Transverse colon (tissue), 4 donors: ENCODE results near the gene HDLBP. TPM values are rescaled to one million over a fixed set of nuclear protein-coding genes. Genes with fewer than 3 reads are reported as not detected.

Experiments used
- DNase-seq: peaks from one replicate; pipeline ENCODE4 v3.0.0-alpha.2; 2019
- H3K27ac ChIP-seq, 4 donors: fragments of 200-600 bp; sonication (generic); 2 replicates each; pipeline ENCODE4 v1.5.1; 2016 to 2018; ENCODE audit warnings: inconsistent platforms in 4 of 4
- H3K27me3 ChIP-seq: fragments of 200-600 bp; sonication (generic); 2 replicates; pipeline ENCODE4 v1.5.1; 2017; ENCODE audit warnings: inconsistent platforms
- H3K36me3 ChIP-seq, 4 donors: fragments of 200-600 bp; sonication (generic); 2 replicates each; pipeline ENCODE4 v1.5.1; 2017 to 2019; ENCODE audit warnings: inconsistent platforms in 4 of 4
- H3K4me1 ChIP-seq, 4 donors: fragments of 200-600 bp; sonication (generic); 2 replicates each; pipeline ENCODE4 v1.5.1; 2017 to 2020; ENCODE audit warnings: inconsistent platforms in 4 of 4
- H3K4me3 ChIP-seq, 4 donors: fragments of 200-600 bp; sonication (generic); 1 replicate in 1 of 4; 2 replicates in 3 of 4; pipeline versions ENCODE4 v1.5.1 to v1.6.1; 2017 to 2019; ENCODE audit warnings: inconsistent platforms in 4 of 4
- H3K9me3 ChIP-seq, 2 donors: fragments of 200-600 bp; sonication (generic); 2 replicates each; pipeline ENCODE4 v1.5.1; 2017 to 2019; ENCODE audit warnings: inconsistent platforms in 2 of 2
- EP300 ChIP-seq: sonication (generic); formaldehyde crosslinking; IDR thresholded peaks from one replicate; pipeline ENCODE4 v1.6.1; 2017; ENCODE audit warnings: antibody characterized with exemption, low read depth
- POLR2A ChIP-seq: fragments of 450-650 bp; IDR thresholded peaks from one replicate; pipeline ENCODE4 v1.6.1; 2016; ENCODE audit warnings: antibody characterized with exemption, mild to moderate bottlenecking, moderate library complexity
- POLR2AphosphoS5 ChIP-seq, 3 donors: sonication (generic); formaldehyde crosslinking; IDR thresholded peaks; one replicate each; pipeline ENCODE4 v1.6.1; 2016; ENCODE audit warnings: antibody characterized with exemption in 3 of 3
- WGBS, 2 donors: methylation state at CpG; one replicate each; pipeline ENCODE4 v1.1.5; 2018; ENCODE audit warnings: low coverage in 1 of 2; 5-methylcytosine and 5-hydroxymethylcytosine counted together
- in situ Hi-C, 4 donors: fragments of 200-750 bp; cut with MboI; loops; one replicate each; pipeline versions ENCODE4 v1.15.0 to v1.15.1; 2017; ENCODE audit warnings: low sequenced_read_pairs in 3 of 4, low pct_ligation_motif_present in 1 of 4, low pct_unique_long_range_greater_than_20kb in 1 of 4
- intact Hi-C: fragments of 100-400 bp; cut with DNase I; formaldehyde crosslinking; loops from one replicate; pipeline ENCODE4 v1.15.1; 2023; ENCODE audit warnings: low total_unique reads
- total RNA-seq, 4 donors: library from RNA; depleted of rRNA; stranded (reverse); fragments of >200 nt; gene quantifications; one replicate each; pipeline ENCODE4 v1.1.0, GENCODE V29; 2016
- TF ChIP-seq, protein P1 (sequence below), 5 experiments: fragments of 200-600 bp in 3 of 5; fragments of 450-650 bp in 2 of 5; sonication (generic) in 3 of 5; IDR thresholded peaks; 1 replicate in 2 of 5; 2 replicates in 3 of 5; pipeline ENCODE4 v1.5.1; 2016 to 2017; ENCODE audit warnings: antibody characterized with exemption in 5 of 5, inconsistent platforms in 3 of 5, mild to moderate bottlenecking in 2 of 5, moderate library complexity in 1 of 5

HDLBP gene
- total RNA-seq, 4 donors from 2014 or later, result 168 to 1,885 (median 314) TPM

DNA sequence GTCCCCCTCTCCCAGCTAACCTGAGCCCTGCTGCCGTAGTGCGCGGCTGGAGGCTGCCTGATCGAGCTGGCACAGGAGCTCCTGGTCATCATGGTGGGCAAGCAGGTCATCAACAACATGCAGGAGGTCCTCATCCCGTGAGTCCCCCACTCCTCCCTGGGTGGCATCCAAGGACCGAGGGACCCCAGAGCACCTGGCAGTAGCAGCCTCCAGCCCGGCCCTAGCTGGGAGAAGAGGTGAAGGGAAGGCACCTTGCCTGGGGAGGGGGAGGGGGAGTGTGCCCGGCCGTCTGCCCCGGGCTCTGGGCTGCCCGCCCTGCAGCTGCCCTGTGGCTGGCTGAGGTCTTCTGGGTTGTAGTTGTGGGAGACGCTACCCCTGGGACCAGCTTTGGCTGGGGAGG is 100.7 kb downstream of the HDLBP start:
- DNase-seq, result no peak
- in situ Hi-C loops, result no loop called here

GRCh38 chr2:241214209-241214608 is 101.3 kb downstream of the HDLBP start:
- TF ChIP-seq POLR2AphosphoS5 (IDR thresholded peaks at IDR 0.05), result no peak
- no peak for TF ChIP-seq EP300
- TF ChIP-seq, protein P1, sequence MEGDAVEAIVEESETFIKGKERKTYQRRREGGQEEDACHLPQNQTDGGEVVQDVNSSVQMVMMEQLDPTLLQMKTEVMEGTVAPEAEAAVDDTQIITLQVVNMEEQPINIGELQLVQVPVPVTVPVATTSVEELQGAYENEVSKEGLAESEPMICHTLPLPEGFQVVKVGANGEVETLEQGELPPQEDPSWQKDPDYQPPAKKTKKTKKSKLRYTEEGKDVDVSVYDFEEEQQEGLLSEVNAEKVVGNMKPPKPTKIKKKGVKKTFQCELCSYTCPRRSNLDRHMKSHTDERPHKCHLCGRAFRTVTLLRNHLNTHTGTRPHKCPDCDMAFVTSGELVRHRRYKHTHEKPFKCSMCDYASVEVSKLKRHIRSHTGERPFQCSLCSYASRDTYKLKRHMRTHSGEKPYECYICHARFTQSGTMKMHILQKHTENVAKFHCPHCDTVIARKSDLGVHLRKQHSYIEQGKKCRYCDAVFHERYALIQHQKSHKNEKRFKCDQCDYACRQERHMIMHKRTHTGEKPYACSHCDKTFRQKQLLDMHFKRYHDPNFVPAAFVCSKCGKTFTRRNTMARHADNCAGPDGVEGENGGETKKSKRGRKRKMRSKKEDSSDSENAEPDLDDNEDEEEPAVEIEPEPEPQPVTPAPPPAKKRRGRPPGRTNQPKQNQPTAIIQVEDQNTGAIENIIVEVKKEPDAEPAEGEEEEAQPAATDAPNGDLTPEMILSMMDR (IDR thresholded peaks at IDR 0.05), result no peak
- no peak for TF ChIP-seq POLR2A
- H3K36me3 ChIP-seq, result no peaks in the 10 kb centered on the region
- no peak overlapping the region for H3K27ac ChIP-seq
- 67% methylated on average over 9 of the region's 10 CpGs; no CpG with 5 or more reads in 1 of the 2 donors for WGBS, 2 donors
- intact Hi-C loops (no loop called here), in situ Hi-C loops (no loop called here)
- DNase-seq, result no peak
- no peaks in the 10 kb centered on the region for H3K9me3 ChIP-seq
- H3K4me1 ChIP-seq, result peaks cover 7 to 18% (median 10%) of the 10 kb centered on the region in 4 donors
- no peak overlapping the region for H3K4me3 ChIP-seq
- H3K27me3 ChIP-seq, result no peaks in the 10 kb centered on the region

More for the DNA sequence above, 100.7 kb downstream of the HDLBP start:
- Histone ChIP-seq H3K4me1 (peaks cover 7 to 18% (median 11%) of the 10 kb centered on the region in 4 donors), H3K27me3 (no peaks in the 10 kb centered on the region), H3K4me3 (no peak overlapping the region), H3K9me3 (no peaks in the 10 kb centered on the region), H3K36me3 (no peaks in the 10 kb centered on the region), H3K27ac (no peak overlapping the region)
- intact Hi-C loops, result no loop called here
- no peak for TF ChIP-seq POLR2A
- TF ChIP-seq EP300, result no peak
- 82% methylated on average over 12 of the region's 12 CpGs; no CpG with 5 or more reads in 1 of the 2 donors for WGBS, 2 donors

DNA sequence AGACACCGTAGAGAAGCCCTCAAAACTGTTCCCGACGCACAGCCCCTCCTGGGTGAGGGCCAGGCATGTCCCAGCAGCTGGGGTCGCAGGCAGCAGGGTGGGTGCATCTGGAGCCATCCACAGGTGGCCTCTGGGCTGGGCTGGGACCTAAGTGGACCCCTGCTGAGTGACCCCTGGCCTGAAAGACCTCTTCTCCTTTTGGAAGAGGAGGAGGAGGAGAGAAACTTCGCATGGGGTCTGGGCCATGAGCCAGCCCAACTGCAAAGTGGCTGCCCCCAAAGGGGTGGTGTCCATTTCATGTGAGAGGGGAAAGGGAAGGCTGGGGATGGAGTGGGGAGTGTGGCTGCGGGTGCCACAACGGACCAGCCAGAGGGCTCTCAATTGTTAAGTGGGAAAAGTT is 101.9 kb downstream of the HDLBP start:
- H3K36me3 ChIP-seq, result no peaks in the 10 kb centered on the region
- TF ChIP-seq POLR2AphosphoS5 (IDR thresholded peaks at IDR 0.05), result no peak
- TF ChIP-seq, protein P1 (IDR thresholded peaks at IDR 0.05), result no peak
- TF ChIP-seq POLR2A, result no peak
- TF ChIP-seq EP300, result no peak
- H3K4me3 ChIP-seq, result no peak overlapping the region
- DNase-seq, result no peak
- peaks cover 2 to 12% (median 4%) of the 10 kb centered on the region in 4 donors for H3K4me1 ChIP-seq
- no peak overlapping the region for H3K27ac ChIP-seq
- intact Hi-C loops (no loop called here), in situ Hi-C loops (no loop called here)
- H3K9me3 ChIP-seq, result no peaks in the 10 kb centered on the region
- no peaks in the 10 kb centered on the region for H3K27me3 ChIP-seq
- WGBS, 2 donors, result 65% methylated on average over 7 of the region's 7 CpGs; no CpG with 5 or more reads in 1 of the 2 donors

DNA sequence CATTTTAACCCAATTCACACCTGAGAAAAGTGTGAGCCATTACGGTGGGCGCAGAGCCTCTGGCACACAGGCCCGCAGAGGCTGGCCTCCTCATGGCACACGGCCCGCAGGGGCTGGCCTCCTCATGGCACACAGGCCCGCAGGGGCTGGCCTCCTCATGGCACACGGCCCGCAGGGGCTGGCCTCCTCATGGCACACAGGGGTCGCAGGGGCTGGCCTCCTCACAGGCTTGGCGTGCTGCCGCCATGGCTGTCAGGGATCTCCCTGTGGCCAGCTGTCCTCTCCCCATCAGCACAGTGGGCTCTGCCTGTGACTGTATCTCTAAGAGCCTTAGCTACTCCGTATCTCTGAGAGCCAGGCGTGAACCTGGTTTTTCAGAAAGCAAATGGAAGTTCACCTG is 102.4 kb downstream of the HDLBP start:
- H3K27ac ChIP-seq, result no peak overlapping the region
- DNase-seq, result no peak
- H3K9me3 ChIP-seq, result no peaks in the 10 kb centered on the region
- TF ChIP-seq, protein P1 (IDR thresholded peaks at IDR 0.05), result no peak
- TF ChIP-seq POLR2A, result no peak
- no peak for TF ChIP-seq EP300
- TF ChIP-seq POLR2AphosphoS5 (IDR thresholded peaks at IDR 0.05), result no peak
- intact Hi-C loops (no loop called here), in situ Hi-C loops (no loop called here)
- 87% methylated on average over 13 of the region's 13 CpGs; no CpG with 5 or more reads in 1 of the 2 donors for WGBS, 2 donors
- H3K4me3 ChIP-seq, result no peak overlapping the region
- peaks cover 0 to 7% (median 0%) of the 10 kb centered on the region in 4 donors for H3K4me1 ChIP-seq
- no peaks in the 10 kb centered on the region for H3K27me3 ChIP-seq
- H3K36me3 ChIP-seq, result no peaks in the 10 kb centered on the region

DNA sequence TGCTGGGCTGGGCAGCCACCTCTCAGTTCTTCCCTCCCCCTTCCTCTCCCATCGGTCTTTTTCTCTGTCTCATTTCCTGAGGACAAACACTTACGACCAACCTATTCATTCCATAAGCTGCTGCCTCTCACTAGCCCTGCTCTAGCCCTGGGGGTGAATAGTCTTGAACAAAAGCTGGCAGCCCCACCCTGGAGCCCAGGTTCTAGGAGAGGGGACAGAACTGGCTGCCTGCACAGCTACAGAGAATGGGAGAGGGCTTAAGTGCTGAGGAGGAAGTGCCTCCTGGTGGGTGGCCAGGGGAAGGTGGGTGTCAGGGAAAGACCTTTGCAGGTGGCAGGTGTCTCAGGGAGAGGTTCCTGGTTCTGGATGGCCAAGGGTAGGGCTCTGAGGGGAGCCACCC is 104.2 kb downstream of the HDLBP start:
- Histone ChIP-seq H3K4me1 (no peaks in the 10 kb centered on the region), H3K27me3 (no peaks in the 10 kb centered on the region), H3K4me3 (no peak overlapping the region), H3K9me3 (no peaks in the 10 kb centered on the region), H3K36me3 (no peaks in the 10 kb centered on the region), H3K27ac (no peak overlapping the region)
- intact Hi-C loops (no loop called here), in situ Hi-C loops (no loop called here)
- TF ChIP-seq POLR2A (no peak), EP300 (no peak), POLR2AphosphoS5 (IDR thresholded peaks at IDR 0.05) (no peak)
- TF ChIP-seq, protein P1 (IDR thresholded peaks at IDR 0.05), result no peak
- no peak for DNase-seq
- WGBS, 2 donors, result 42% methylated on average over 2 of the region's 2 CpGs; no CpG with 5 or more reads in 1 of the 2 donors
